Chondrocyte (in vitro differentiated cells): ENCODE measurements around the gene VSIG1. TPM values are rescaled to one million over a fixed set of nuclear protein-coding genes. Genes with fewer than 3 reads are reported as not detected.

ENCODE experiments used
- DNase-seq: peaks from one replicate; pipeline ENCODE4 v3.0.0; 2021; ENCODE audit warnings: mixed read lengths, low spot score
- H3K27ac Mint-ChIP-seq: one replicate; pipeline ENCODE4 v1.8.0; 2021; ENCODE audit warnings: mild to moderate bottlenecking, moderate library complexity, mixed read lengths; ENCODE audit not compliant: unreplicated experiment
- H3K27me3 Mint-ChIP-seq: 2 replicates; pipeline ENCODE4 v1.8.0; 2021; ENCODE audit warnings: low read depth, mixed read lengths
- H3K36me3 Mint-ChIP-seq: 2 replicates; pipeline ENCODE4 v1.8.0; 2021; ENCODE audit warnings: low read depth, mixed read lengths
- H3K4me1 Mint-ChIP-seq: 2 replicates; pipeline ENCODE4 v1.8.0; 2021; ENCODE audit warnings: low read depth, mild to moderate bottlenecking, mixed read lengths
- H3K4me3 Mint-ChIP-seq: one replicate; pipeline ENCODE4 v1.8.0; 2021; ENCODE audit warnings: mild to moderate bottlenecking, moderate library complexity, mixed read lengths; ENCODE audit not compliant: unreplicated experiment
- H3K9me3 Mint-ChIP-seq: 2 replicates; pipeline ENCODE4 v1.8.0; 2021; ENCODE audit warnings: low read depth, mixed read lengths
- CTCF ChIP-seq: fragments of 200-600 bp; sonication (generic); IDR thresholded peaks from 2 replicates; pipeline ENCODE4 v1.5.0; 2021; ENCODE audit warnings: antibody characterized with exemption, mild to moderate bottlenecking, moderate library complexity
- long read RNA-seq: library from polyadenylated mRNA; stranded (forward); transcript quantifications from one replicate; pipeline ENCODE4 v2.0.0, GENCODE V29; 2021
- total RNA-seq: library from RNA; stranded (reverse); gene quantifications from 3 replicates; pipeline ENCODE4 v1.2.1, GENCODE V29; 2021

Gene VSIG1
- not detected in 3 replicates for total RNA-seq
- long read RNA-seq = 0 reads

- Mint-ChIP-seq H3K9me3 (no peaks in the 10 kb centered on the region), H3K4me1 (no peaks in the 10 kb centered on the region), H3K27me3 (peaks cover 32% of the 10 kb centered on the region), H3K4me3 (no peak within 1 kb of the TSS), H3K27ac (peak within 1 kb of the TSS; percentile 41), H3K36me3 (no peaks in the 10 kb centered on the region)
- no peak for DNase-seq
- no peak for TF ChIP-seq CTCF
Observed at GRCh38 chrX:108044554-108045256, at the start of gene VSIG1. TSS of gene VSIG1 (plus strand) at chrX:108045065. CDS start at chrX:108045131, 66 bp downstream.

GRCh38 chrX:107996124-107996523, 48.7 kb upstream of the VSIG1 start:
- TF ChIP-seq CTCF = no peak
- no peaks in the 10 kb centered on the region for H3K9me3 Mint-ChIP-seq
- no peak overlapping the region for H3K4me3 Mint-ChIP-seq
- no peaks in the 10 kb centered on the region for H3K4me1 Mint-ChIP-seq
- H3K27ac Mint-ChIP-seq = no peak overlapping the region
- no peaks in the 10 kb centered on the region for H3K36me3 Mint-ChIP-seq
- no peak for DNase-seq
- peaks cover 4% of the 10 kb centered on the region for H3K27me3 Mint-ChIP-seq

DNA sequence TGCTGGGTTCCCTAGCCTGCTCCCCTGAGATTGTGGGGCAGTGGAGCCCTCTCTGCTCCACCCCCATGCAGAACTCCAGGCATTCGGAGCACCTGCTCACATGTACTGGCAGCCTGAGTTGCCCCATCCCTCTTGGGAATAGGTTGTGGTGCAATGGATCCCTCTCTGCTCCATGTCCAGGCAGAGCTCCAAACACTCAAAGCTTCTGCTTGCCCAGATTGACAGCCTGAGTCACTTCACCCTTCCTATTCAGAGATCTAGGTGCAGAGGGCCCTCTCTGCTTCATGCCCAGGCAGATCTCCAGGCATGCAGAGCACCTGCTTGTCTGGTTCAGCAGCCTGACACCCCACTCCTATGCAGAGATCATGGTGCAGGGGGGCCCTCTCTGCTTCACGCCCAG, 44.1 kb upstream of the VSIG1 start:
- no peak for DNase-seq
- no peak for TF ChIP-seq CTCF
- Mint-ChIP-seq H3K27me3 (peaks cover 22% of the 10 kb centered on the region), H3K36me3 (no peaks in the 10 kb centered on the region), H3K4me3 (no peak overlapping the region), H3K9me3 (peaks cover 10% of the 10 kb centered on the region), H3K27ac (no peak overlapping the region), H3K4me1 (no peaks in the 10 kb centered on the region)

DNA sequence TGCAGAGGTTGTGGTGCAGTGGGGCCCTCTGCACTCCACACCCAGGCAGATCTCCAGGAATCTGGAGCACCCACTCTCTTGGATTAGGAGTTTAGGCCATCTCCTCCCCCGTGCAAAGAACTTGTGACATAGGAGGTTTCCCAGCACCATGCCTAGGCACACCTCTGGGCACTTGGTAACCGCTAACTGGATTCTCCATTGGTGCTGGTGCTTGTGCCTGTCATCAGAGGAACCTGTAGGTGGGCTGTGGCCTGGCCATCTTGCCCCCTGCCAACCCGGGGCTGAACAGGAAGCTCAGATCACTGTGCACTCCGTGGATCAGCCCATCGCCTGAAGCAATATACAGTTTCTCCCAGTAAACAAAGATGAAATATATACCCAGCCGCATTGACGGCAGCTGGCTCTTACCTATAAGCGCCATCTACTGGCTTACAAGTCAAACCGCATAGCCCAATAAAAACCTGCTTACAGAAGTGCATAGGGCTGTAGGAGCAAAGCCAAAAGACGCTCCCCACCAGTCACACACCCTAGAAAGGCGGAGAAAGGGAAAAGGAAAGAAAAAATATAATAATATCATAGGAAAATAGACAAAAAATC, 43.5 kb upstream of the VSIG1 start:
- H3K4me1 Mint-ChIP-seq = no peaks in the 10 kb centered on the region
- H3K27ac Mint-ChIP-seq = no peak overlapping the region
- DNase-seq = no peak
- H3K9me3 Mint-ChIP-seq = peaks cover 10% of the 10 kb centered on the region
- TF ChIP-seq CTCF = peak; percentile 75
- H3K27me3 Mint-ChIP-seq = peaks cover 20% of the 10 kb centered on the region
- no peaks in the 10 kb centered on the region for H3K36me3 Mint-ChIP-seq
- no peak overlapping the region for H3K4me3 Mint-ChIP-seq

GRCh38 chrX:108018656-108019381, 26.0 kb upstream of the VSIG1 start:
- H3K9me3 Mint-ChIP-seq = peaks cover 10% of the 10 kb centered on the region
- no peak overlapping the region for H3K27ac Mint-ChIP-seq

More at GRCh38 chrX:108018656-108019381, 26.0 kb upstream of the VSIG1 start:
- TF ChIP-seq CTCF = no peak
- Mint-ChIP-seq H3K4me1 (no peaks in the 10 kb centered on the region), H3K27me3 (peaks cover 27% of the 10 kb centered on the region), H3K36me3 (no peaks in the 10 kb centered on the region), H3K4me3 (no peak overlapping the region)
- DNase-seq = no peak
